T-helper 1 cell (primary cell): ENCODE data around the gene UBR3.
"Not testable (repeated sequence)": the region's sequence is repeated elsewhere in the genome, so short reads cannot be mapped to it uniquely, and the experiment has no call there.

Experiments
- DNase-seq, 5 donors: peaks; one replicate each; pipeline ENCODE4 v3.0.0-alpha.2; 2012 to 2020

The UBR3 gene

GRCh38 chr2:169822785-169823392 lies 4.4 kb upstream of the UBR3 start:
- no peak for DNase-seq

GRCh38 chr2:169823996-169824372 lies 3.3 kb upstream of the UBR3 start:
- DNase-seq = no peak

- peak; percentile 54 to 76 (median 63) for DNase-seq
Observed at GRCh38 chr2:169824373-169825333, 2.6 kb upstream of the UBR3 start, which contains the start of gene METTL5. TSS of gene METTL5 (minus strand) at chr2:169824905. CDS start at chr2:169824597, 308 bp downstream.

GRCh38 chr2:169828141-169828811 lies 1.0 kb downstream of the UBR3 start:
- peak in 3 of 5 donors; percentile 9 to 50 (median 32) for DNase-seq

- DNase-seq = no peak
Observed at GRCh38 chr2:169834401-169834800, 7.1 kb downstream of the UBR3 start.

GRCh38 chr2:169838743-169839489 lies 11.7 kb downstream of the UBR3 start:
- DNase-seq = no peak

GRCh38 chr2:169839954-169840746 lies 12.9 kb downstream of the UBR3 start:
- no peak for DNase-seq

GRCh38 chr2:169840747-169841142 lies 13.5 kb downstream of the UBR3 start:
- DNase-seq = no peak

GRCh38 chr2:169841625-169842024 lies 14.4 kb downstream of the UBR3 start:
- DNase-seq = not testable (repeated sequence)

GRCh38 chr2:169845016-169845415 lies 17.8 kb downstream of the UBR3 start:
- DNase-seq = no peak

GRCh38 chr2:169848959-169849693 lies 21.9 kb downstream of the UBR3 start:
- not testable (repeated sequence) for DNase-seq

GRCh38 chr2:169849710-169850109 lies 22.5 kb downstream of the UBR3 start:
- DNase-seq = no peak

GRCh38 chr2:169853041-169853668 lies 25.9 kb downstream of the UBR3 start:
- no peak for DNase-seq

- DNase-seq = not testable (repeated sequence)
Observed at GRCh38 chr2:169855281-169856258, 28.3 kb downstream of the UBR3 start.

- no peak for DNase-seq
Observed at GRCh38 chr2:169859423-169859822, 32.2 kb downstream of the UBR3 start.

GRCh38 chr2:169860149-169860548 lies 32.9 kb downstream of the UBR3 start:
- DNase-seq = no peak

GRCh38 chr2:169862816-169863215 lies 35.6 kb downstream of the UBR3 start:
- DNase-seq = no peak

- no peak for DNase-seq
Observed at GRCh38 chr2:169865492-169865891, 38.2 kb downstream of the UBR3 start.

- not testable (repeated sequence) for DNase-seq
Observed at GRCh38 chr2:169866230-169866629, 39.0 kb downstream of the UBR3 start.
